HG03575 (cell line): ENCODE data around the gene ARHGEF10L.

ENCODE experiments used
- ATAC-seq: cut with Tn5 transposase; IDR thresholded peaks from one replicate; pipeline ENCODE4 v1.9.1; 2021; ENCODE audit not compliant: unreplicated experiment, insufficient number of reproducible peaks, low FRiP score; ENCODE audit errors: extremely low read depth

Gene ARHGEF10L

GRCh38 chr1:17581389-17582123, 42.1 kb downstream of the ARHGEF10L start:
- no peak for ATAC-seq

DNA sequence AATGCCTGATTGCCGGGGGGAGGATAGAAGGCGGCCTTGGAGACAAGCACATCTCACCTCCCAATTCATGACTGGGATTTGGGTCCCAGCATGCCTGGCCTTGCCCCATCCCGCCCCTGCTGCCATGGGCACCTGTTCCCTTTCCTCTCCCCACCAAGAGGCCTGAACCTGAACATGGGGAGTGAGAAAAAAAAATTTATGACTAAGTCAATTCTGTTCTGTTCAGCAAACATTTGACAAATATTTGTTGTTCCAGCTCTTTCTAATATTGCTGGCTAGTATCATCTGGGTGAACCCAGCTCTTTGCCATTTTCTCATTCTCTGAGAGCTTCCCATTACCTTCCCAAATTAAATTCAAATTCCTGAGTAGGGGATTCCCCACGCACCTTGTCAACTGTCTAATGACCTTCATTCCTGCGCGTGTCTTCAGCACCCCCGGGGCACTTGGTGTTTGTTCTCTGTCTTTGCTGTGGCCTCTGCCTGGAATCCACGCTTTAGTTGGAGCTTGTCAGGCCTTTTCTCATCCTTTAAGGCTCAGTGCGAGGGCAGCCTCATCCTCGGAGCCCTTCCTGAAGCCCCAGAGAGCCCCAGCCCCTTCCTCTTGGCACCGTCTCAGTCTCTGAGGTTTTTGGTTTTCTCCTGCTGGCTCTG, 42.8 kb downstream of the ARHGEF10L start:
- ATAC-seq = no peak

DNA sequence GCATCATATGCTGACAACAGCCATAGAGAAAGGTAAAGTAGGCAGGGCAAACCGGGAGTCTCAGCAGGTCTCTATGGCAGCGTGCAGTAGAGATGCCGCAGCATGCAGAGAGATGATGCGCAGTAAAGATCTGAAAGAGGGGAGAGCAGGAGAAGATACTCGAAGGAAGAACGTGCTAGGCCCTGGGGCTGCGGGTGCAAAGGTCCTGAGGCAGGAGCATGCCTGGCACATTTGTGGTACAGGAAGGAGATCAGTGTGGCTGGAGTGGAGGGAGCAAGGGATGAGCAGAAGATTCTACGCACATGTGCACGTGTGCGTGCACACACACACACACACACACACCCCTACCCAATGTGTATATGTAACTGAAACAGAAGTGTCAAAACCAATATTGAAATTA, 45.0 kb downstream of the ARHGEF10L start:
- no peak for ATAC-seq

DNA sequence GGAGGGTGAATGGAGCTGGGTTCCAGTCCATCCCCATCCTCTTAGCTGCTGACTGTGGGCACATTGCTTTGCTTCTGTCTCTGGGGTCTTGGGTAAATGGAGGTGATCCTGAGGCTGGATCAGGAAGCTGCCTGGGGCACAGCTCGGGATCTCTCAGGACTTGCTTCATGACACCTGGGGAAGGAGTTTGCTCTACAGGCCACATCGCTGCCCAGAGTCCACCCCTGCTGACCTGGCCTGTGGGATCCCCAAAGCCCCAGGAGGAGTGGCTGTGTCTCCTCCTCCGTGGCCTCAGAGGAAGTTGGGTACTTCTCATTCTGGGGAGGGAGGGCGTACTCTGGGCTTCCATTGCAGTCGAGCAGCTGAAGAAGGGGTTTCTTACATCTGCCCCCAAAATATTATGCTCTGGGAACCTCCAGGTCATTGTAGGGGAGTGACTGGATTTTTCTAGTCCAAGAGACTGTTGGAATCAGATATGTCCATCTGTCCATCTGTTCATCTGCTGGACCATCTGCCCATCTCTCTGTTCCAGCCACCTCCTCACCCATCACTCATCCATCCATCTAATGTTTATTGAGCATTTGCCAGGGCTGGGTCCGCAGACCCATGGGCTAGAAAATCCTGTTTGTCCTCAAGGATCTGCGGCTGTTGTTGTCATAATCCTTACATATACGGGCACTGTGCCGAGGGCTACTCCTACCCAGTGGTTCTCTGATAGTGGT, 45.9 kb downstream of the ARHGEF10L start:
- no peak for ATAC-seq

- no peak for ATAC-seq
Observed at GRCh38 chr1:17586172-17586964, 46.9 kb downstream of the ARHGEF10L start.

GRCh38 chr1:17587693-17588047, 48.2 kb downstream of the ARHGEF10L start:
- no peak for ATAC-seq

GRCh38 chr1:17588048-17588871, 48.8 kb downstream of the ARHGEF10L start:
- no peak for ATAC-seq

DNA sequence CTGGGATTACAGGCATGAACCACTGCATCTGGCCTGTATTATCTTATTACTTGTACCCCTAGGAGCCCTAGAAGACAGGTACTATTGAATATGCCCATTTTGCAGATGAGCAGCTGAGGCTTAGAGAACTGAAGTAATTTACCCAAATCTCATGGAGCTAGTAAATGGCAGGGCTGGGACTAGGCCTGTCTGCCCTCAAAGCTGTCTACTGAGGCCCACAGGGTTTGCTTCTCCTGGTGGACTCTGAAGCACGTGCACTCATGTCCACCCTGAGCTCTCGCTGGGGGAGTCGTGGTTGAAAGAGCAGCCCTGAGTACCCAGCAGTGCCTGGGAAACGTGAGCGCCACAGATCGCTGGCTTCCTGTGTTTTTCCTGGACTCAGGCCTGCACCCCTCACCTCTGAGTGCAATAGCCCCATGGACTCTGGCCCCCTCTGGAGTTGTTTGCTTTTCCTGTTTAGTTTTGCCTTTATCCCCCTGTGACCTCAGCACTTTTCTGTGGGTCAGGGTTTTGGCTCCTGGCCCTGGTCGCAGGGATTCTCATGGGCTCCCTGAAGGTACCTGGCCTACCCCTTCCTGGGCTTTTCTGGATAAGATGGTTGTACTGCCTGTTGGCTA, 52.4 kb downstream of the ARHGEF10L start:
- ATAC-seq = no peak

DNA sequence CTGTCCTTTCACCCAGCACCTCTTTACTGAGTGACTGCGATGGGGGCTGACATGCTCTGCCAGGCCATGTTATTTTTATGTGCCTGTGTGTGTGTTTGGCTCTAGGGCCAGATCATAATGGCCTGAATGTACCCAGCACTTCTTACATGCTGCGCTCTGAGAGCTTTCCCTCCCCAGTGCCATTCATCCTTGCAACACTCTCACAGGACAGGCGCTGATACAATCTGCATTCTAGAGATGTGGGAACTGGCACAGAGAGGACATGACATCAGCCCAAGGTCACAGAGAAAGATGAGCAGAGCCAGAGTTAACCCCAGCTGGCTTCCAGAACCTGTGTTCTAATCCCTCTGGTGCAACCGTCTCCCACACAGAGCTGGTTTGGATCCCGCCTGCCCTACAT, 54.5 kb downstream of the ARHGEF10L start:
- ATAC-seq = no peak

DNA sequence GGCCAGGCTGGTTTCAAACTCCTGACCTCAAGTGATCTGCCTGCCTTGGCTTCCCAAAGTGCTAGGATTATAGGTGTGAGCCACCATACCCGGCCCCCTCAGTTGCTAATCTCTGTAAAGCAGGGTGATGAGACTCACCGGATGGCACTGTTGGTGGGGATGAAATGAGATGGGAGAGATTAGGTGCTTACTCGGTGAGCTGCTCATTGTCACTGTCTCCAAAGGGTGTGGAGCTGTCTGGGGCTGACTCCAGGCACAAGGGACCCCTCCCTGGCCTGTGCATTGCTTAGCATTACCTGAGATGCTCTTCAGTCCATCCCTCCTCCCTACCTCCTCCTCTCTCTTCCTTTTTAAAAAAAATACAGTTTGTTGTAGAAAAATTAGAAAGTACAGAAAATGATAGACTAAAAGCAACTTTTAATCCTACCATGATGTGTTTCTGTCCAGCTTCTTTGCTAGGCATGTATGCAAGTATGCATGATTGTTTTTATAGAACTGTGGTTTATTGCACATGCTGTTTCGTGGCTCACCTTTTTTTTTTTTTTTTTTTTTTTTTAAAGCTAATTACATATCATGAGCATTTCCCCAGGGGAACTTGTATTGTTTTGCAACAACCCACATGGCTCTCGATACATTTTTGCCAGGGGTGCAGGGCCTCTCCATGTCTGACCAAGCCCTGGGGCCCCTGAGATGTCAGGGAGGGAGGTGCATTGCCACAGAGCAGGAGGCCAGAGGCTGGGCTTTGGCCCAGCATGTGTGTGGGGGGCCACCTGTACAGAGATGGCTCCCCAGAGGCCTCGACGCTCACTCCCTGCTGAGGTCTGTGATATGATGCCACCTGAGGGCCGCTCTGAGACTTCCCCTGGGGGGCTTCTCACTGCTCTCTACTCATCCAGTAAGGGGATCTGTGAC, 55.4 kb downstream of the ARHGEF10L start:
- ATAC-seq = no peak

GRCh38 chr1:17595602-17595925, 56.1 kb downstream of the ARHGEF10L start:
- no peak for ATAC-seq

DNA sequence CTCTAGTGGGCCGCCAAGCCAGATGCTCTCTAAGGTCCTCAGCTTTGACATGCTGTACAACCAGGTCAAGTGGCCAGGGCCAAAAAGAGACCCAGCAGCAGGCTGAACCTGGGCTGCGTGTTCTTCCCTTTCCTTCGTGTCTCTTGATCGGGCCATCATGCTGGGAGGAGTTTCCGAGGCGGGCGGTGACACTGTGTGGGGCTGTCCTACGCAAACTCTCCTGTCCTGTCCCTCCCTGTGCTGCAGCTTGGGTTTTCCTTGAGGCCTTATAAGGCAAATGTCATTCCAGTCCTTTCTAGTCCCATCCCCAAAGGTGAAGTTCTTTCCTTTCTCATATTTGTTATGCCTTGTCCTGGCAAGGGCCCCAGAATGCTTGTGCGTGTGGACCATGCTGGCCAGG, 56.7 kb downstream of the ARHGEF10L start:
- ATAC-seq = no peak

- ATAC-seq = no peak
Observed at GRCh38 chr1:17596651-17597509, 57.4 kb downstream of the ARHGEF10L start.

DNA sequence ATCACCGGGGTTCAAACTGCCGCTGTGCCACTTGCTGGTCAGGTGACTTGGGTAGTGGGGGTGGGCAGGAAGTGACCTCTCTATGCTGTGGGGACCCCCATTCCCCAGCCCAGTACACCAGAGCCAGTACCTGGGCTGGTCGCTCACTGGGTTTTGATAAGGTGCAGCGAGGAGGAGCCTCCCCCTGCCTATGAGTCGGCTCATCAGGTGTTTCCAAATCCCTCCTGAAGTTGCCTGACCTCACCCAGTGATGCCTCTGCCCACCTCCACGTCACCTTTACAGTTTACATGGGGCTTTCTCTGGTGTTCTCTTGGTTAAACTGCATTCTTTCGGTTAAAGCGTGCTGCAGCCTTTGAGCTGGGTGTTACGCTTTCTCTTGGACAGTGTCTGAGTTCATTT, 58.2 kb downstream of the ARHGEF10L start:
- ATAC-seq = no peak

GRCh38 chr1:17598251-17598650, 58.8 kb downstream of the ARHGEF10L start:
- ATAC-seq = no peak

- no peak for ATAC-seq
Observed at GRCh38 chr1:17599291-17599953, 59.9 kb downstream of the ARHGEF10L start.
